Nephron progenitor cell (in vitro differentiated cells): ENCODE data around the gene SNX7.

ENCODE experiments used
- DNase-seq: peaks from one replicate; pipeline ENCODE4 v3.0.0; 2021
- H3K27ac Mint-ChIP-seq: 2 replicates; pipeline ENCODE4 v1.8.0; 2021; ENCODE audit warnings: mild to moderate bottlenecking, moderate library complexity, mixed read lengths
- H3K27me3 Mint-ChIP-seq: 2 replicates; pipeline ENCODE4 v1.8.0; 2021; ENCODE audit warnings: mild to moderate bottlenecking, low read depth, mixed read lengths; ENCODE audit not compliant: poor library complexity
- H3K36me3 Mint-ChIP-seq: 2 replicates; pipeline ENCODE4 v1.8.0; 2021; ENCODE audit warnings: low read depth, mixed read lengths
- H3K4me1 Mint-ChIP-seq: 2 replicates; pipeline ENCODE4 v1.8.0; 2021; ENCODE audit warnings: mixed read lengths
- H3K4me3 Mint-ChIP-seq: 2 replicates; pipeline ENCODE4 v1.8.0; 2021; ENCODE audit warnings: mild to moderate bottlenecking, moderate library complexity, mixed read lengths
- H3K9me3 Mint-ChIP-seq: 2 replicates; pipeline ENCODE4 v1.8.0; 2021; ENCODE audit warnings: mild to moderate bottlenecking, moderate library complexity, mixed read lengths
- TF ChIP-seq, protein P1 (sequence below): fragments of 200-600 bp; sonication (generic); IDR thresholded peaks from 2 replicates; pipeline ENCODE4 v1.5.0; 2021; ENCODE audit warnings: antibody characterized with exemption

The SNX7 gene

DNA sequence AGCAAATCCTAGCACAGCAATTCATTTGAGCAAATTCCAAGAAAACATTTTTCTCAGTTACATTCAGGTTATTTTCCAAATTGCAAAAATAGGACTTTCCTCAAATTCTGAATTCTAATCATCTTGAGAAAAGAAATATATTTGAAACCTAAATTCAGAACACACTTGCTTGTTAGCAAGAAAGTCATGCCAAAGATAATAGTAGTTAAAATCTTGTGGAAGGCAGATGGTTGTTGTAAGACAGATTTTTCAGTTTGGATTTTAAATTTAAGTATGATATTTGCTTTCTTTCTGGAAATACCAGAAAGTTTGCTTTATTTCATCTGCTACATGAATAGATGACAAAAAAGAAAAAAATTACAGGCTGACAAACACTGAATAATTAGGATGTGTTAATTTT, 29.1 kb downstream of the SNX7 start:
- TF ChIP-seq, protein P1, sequence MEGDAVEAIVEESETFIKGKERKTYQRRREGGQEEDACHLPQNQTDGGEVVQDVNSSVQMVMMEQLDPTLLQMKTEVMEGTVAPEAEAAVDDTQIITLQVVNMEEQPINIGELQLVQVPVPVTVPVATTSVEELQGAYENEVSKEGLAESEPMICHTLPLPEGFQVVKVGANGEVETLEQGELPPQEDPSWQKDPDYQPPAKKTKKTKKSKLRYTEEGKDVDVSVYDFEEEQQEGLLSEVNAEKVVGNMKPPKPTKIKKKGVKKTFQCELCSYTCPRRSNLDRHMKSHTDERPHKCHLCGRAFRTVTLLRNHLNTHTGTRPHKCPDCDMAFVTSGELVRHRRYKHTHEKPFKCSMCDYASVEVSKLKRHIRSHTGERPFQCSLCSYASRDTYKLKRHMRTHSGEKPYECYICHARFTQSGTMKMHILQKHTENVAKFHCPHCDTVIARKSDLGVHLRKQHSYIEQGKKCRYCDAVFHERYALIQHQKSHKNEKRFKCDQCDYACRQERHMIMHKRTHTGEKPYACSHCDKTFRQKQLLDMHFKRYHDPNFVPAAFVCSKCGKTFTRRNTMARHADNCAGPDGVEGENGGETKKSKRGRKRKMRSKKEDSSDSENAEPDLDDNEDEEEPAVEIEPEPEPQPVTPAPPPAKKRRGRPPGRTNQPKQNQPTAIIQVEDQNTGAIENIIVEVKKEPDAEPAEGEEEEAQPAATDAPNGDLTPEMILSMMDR = no peak
- no peaks in the 10 kb centered on the region for H3K4me1 Mint-ChIP-seq
- H3K9me3 Mint-ChIP-seq = no peaks in the 10 kb centered on the region
- H3K27me3 Mint-ChIP-seq = no peaks in the 10 kb centered on the region
- no peaks in the 10 kb centered on the region for H3K36me3 Mint-ChIP-seq
- no peak overlapping the region for H3K27ac Mint-ChIP-seq
- no peak for DNase-seq
- H3K4me3 Mint-ChIP-seq = no peak overlapping the region

DNA sequence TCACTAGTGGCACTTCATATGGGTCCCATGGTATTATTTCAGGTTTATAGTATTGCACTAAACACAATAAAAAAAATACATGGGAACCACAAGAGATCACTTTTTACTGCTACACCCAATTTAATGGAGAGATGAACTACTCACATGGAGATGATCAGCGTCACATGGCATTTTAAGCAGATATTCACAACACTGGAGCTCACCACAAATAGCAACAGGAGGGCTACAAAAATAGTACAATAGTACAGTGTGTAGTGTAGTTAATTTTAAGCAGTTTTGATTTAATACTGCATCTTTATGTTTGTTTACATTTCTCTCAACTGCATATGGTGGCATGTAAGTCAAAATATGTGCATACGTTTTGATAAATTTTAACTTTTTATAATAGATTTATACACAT, 31.0 kb downstream of the SNX7 start:
- TF ChIP-seq, protein P1 = no peak
- Mint-ChIP-seq H3K36me3 (no peaks in the 10 kb centered on the region), H3K4me1 (no peaks in the 10 kb centered on the region), H3K9me3 (no peaks in the 10 kb centered on the region), H3K27me3 (no peaks in the 10 kb centered on the region), H3K4me3 (no peak overlapping the region), H3K27ac (no peak overlapping the region)
- no peak for DNase-seq

DNA sequence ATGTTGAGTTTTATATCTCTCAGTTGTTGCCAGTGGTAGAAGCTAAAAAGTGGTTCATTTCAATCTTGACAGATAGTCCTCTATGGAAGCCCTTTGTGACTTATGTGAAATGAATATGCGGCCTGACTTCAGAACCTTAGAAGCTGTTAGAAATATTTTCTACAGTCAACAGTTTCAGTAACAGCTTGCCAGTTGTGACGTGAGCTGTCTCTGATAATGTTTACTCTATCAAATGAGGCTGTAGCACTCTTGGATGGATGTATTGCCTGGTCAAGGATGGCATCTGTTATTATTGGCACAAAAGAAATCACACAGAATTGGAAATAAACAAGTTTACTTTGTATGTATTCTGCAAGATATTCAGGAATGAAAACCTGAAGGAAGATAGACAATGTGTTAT, 31.9 kb downstream of the SNX7 start:
- TF ChIP-seq, protein P1 = no peak
- no peak for DNase-seq
- Mint-ChIP-seq H3K36me3 (no peaks in the 10 kb centered on the region), H3K4me1 (no peaks in the 10 kb centered on the region), H3K27ac (no peak overlapping the region), H3K4me3 (no peak overlapping the region), H3K27me3 (no peaks in the 10 kb centered on the region), H3K9me3 (no peaks in the 10 kb centered on the region)

DNA sequence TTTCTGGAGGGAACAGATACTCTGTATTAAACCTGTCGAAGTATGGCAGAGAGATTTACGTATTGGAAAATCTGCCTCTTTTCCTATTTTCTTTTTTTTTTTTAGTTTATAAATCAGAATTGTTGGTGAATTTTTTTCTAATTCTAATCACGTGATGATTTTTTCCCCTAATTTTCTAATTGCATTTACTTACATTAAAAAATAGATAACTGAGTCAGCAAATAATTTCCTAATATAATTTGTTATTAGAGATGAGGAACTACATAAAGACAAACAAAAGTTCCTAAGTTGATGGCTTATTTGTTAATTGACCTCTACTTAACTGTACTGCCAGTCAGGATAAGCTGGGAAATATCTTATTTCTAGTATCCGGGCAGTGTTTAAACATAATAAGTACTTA, 34.6 kb downstream of the SNX7 start:
- DNase-seq = no peak
- H3K36me3 Mint-ChIP-seq = no peaks in the 10 kb centered on the region
- H3K9me3 Mint-ChIP-seq = no peaks in the 10 kb centered on the region
- H3K4me1 Mint-ChIP-seq = no peaks in the 10 kb centered on the region
- H3K27ac Mint-ChIP-seq = no peak overlapping the region
- H3K4me3 Mint-ChIP-seq = no peak overlapping the region
- TF ChIP-seq, protein P1 = no peak
- H3K27me3 Mint-ChIP-seq = no peaks in the 10 kb centered on the region

DNA sequence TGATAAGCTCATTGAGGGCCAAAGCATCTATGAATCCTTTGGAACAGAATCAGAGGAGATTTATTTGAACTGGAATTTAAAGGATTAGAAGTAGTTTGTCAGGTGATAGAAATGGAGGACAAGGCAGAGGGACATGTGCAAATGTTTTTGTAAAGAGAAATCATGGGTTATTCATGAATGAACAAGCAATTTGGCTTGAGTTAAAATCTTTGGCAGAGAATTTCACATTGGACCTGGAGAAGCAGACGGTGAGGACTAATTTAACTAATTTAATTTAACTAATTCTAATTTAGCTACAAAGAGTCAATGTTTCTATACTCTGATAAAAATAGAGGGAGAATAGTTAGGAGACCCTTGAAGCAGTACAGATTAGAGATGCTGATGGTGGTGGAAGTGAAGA, 36.3 kb downstream of the SNX7 start:
- Mint-ChIP-seq H3K4me1 (no peaks in the 10 kb centered on the region), H3K27me3 (no peaks in the 10 kb centered on the region), H3K9me3 (no peaks in the 10 kb centered on the region), H3K4me3 (no peak overlapping the region), H3K36me3 (no peaks in the 10 kb centered on the region), H3K27ac (no peak overlapping the region)
- TF ChIP-seq, protein P1 = no peak
- DNase-seq = no peak

DNA sequence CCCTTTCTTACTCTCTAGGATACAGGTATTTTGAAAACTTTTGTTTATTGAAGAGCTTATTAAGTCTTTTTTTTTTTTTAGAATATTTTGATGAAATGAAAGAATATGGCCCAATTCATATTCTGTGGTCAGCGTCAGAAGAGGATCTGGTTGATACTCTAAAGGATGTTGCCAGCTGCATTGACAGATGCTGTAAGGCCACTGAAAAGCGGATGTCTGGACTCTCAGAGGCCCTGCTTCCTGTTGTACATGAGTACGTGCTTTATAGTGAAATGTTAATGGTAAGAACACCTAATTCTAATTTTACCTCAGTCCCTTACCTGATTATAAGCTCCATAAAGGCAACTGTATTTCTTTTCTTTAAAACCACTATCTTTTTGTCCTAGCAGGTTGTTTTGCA, 37.1 kb downstream of the SNX7 start:
- no peaks in the 10 kb centered on the region for H3K9me3 Mint-ChIP-seq
- H3K27ac Mint-ChIP-seq = no peak overlapping the region
- TF ChIP-seq, protein P1 = no peak
- no peaks in the 10 kb centered on the region for H3K4me1 Mint-ChIP-seq
- no peaks in the 10 kb centered on the region for H3K36me3 Mint-ChIP-seq
- no peaks in the 10 kb centered on the region for H3K27me3 Mint-ChIP-seq
- H3K4me3 Mint-ChIP-seq = no peak overlapping the region
- no peak for DNase-seq
